ELF-1 (cell line): ENCODE measurements around the gene ARHGEF12.

Source experiments
- DNase-seq: peaks from one replicate; pipeline ENCODE4 v3.0.0-alpha.2; 2016; ENCODE audit warnings: low read depth, low spot score

Gene ARHGEF12

GRCh38 chr11:120317689-120318480, 18.3 kb upstream of the ARHGEF12 start:
- DNase-seq = no peak

- DNase-seq = no peak
Observed at GRCh38 chr11:120318906-120319305, 17.3 kb upstream of the ARHGEF12 start.

- peak; percentile 85 for DNase-seq
Observed at GRCh38 chr11:120324932-120325810, 11.0 kb upstream of the ARHGEF12 start, which contains the start of gene TLCD5. Gene TLCD5, plus strand, starts transcription at chr11:120325299. Its CDS starts 2,143 bp downstream, at chr11:120327442.

- DNase-seq = no peak
Observed at GRCh38 chr11:120326228-120326627, 10.0 kb upstream of the ARHGEF12 start.

GRCh38 chr11:120326845-120327281, 9.3 kb upstream of the ARHGEF12 start:
- DNase-seq = no peak

- no peak for DNase-seq
Observed at GRCh38 chr11:120327311-120327710, 8.9 kb upstream of the ARHGEF12 start.

- DNase-seq = no peak
Observed at GRCh38 chr11:120329556-120329955, 6.7 kb upstream of the ARHGEF12 start.

- no peak for DNase-seq
Observed at GRCh38 chr11:120330045-120330444, 6.2 kb upstream of the ARHGEF12 start.

GRCh38 chr11:120331301-120331996, 4.8 kb upstream of the ARHGEF12 start:
- no peak for DNase-seq

GRCh38 chr11:120332822-120333716, 3.1 kb upstream of the ARHGEF12 start:
- no peak for DNase-seq

- no peak for DNase-seq
Observed at GRCh38 chr11:120333801-120334200, 2.4 kb upstream of the ARHGEF12 start.

- DNase-seq = no peak
Observed at GRCh38 chr11:120334332-120334731, 1.9 kb upstream of the ARHGEF12 start.

GRCh38 chr11:120334894-120335462, 1.2 kb upstream of the ARHGEF12 start:
- peak; percentile 34 for DNase-seq

GRCh38 chr11:120335556-120335907, 681 bp upstream of the ARHGEF12 start:
- no peak for DNase-seq

GRCh38 chr11:120336641-120337354, 585 bp downstream of the ARHGEF12 start:
- peak; percentile 55 for DNase-seq

- no peak for DNase-seq
Observed at GRCh38 chr11:120337355-120338106, 1.3 kb downstream of the ARHGEF12 start.

GRCh38 chr11:120338107-120338933, 2.1 kb downstream of the ARHGEF12 start:
- no peak for DNase-seq

- peak; percentile 52 for DNase-seq
Observed at GRCh38 chr11:120339394-120339890, 3.2 kb downstream of the ARHGEF12 start.
